Right renal cortex interstitium (tissue), 3 donors: ENCODE results near the gene ANO4. TPM values are rescaled to one million over a fixed set of nuclear protein-coding genes. Genes with fewer than 3 reads are reported as not detected.
"Not testable (repeated sequence)": the region's sequence is repeated elsewhere in the genome, so short reads cannot be mapped to it uniquely, and the experiment has no call there.

Source experiments
- DNase-seq, 3 donors: peaks; one replicate each; pipeline ENCODE4 v3.0.0-alpha.2; 2013; ENCODE audit warnings: low read depth in 3 of 3, low spot score in 2 of 3
- polyA plus RNA-seq, 3 donors: library from polyadenylated mRNA; unstranded; fragments of 120-200 nt; gene quantifications; one replicate each; pipeline ENCODE4 v1.2.1, GENCODE V29; 2013; ENCODE audit not compliant: insufficient read length in 3 of 3

ANO4 gene
- polyA plus RNA-seq, 3 donors: 0.54 to 1.1 (median 0.92) TPM

- no peak for DNase-seq
Observed at GRCh38 chr12:101068836-101069235, 274.3 kb downstream of the ANO4 start.

GRCh38 chr12:101074940-101075680, 280.5 kb downstream of the ANO4 start:
- no peak for DNase-seq

DNA sequence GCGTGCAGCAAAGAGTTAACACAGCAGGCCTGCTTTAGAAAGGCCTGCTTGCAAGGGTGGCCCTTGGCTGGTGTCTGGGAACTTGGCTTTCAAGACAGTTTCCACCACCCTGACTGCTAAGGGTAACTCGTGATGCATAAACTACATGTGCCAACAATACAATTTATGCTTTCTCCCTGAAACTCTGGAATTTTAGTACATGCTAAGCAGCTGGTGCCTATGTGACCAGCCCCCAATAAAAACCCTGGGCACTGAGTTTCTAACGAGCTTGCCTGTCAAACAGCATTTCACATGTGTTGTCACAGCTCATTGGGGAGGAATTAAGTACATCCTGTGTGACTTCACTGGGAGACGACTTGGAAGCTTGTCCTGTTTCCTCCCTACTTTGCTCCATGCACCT, 282.3 kb downstream of the ANO4 start:
- DNase-seq: peak in 1 of 3 donors; percentile 52

DNA sequence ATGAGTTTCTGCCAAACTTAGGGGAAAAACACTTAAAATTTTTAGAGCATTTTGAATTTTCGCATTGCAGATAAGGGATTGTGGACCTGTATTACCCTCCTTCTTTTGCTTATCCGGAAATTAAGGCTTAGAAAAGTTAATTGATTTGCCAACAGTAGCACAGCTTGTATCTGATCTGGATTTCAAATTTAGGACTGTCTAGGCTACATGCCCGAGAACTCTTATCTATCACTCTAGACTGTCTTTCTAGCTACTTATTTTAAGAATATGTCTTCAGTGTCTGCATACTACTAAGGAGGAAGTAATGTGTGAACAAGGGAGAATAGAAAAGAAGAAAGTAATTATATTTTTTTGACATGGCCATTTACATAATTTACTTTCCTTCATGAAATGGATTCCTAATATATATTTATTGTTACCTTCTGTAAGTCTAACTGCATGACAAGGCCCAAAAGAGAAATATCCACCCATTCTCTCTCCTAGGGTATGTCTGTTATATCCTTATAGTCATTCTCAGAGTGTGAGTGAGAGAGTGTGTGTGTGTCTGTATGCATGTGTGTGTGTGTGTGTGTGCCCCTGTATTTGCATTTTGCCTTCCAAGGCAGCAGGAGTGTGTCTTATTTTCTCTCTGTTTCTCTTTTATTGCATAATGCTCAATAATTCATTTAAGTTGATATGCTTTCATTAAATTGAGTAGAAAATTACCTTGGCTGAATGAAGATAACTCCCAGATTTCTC, 283.4 kb downstream of the ANO4 start:
- no peak for DNase-seq

DNA sequence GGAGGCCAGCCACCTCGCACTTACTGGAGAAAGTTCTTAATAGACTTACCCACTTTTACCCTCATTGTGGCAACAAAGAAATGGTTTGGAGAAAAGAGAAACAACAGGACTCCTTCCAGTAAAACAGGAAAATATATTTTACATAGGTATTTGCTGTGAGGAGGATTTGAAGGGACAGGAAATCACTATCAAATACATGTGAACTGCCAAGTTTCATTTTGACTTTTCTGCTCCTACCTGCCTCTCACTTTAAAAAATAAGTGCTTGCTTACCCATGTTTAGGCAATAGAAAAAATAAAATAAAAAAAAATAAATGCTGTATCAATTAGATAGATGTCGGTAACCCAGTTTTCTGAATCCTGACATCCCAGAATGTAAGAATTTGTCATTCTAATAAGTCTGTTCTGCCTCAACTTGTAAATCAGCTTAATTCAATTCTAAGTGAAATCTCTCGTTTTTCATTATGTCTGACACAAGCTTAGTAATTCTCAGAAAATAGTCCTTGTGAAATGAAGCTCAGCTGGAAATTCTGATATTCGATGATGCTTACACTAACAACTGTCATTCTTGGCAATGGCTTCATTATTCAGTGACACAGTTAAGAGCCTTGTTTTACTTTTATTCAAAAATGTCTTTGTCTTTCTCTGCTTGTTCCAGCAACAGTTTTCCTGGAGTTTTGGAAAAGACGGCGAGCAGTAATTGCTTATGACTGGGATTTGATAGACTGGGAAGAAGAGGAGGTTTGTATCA, 284.1 kb downstream of the ANO4 start:
- no peak for DNase-seq

- no peak for DNase-seq
Observed at GRCh38 chr12:101082706-101083105, 288.1 kb downstream of the ANO4 start.

DNA sequence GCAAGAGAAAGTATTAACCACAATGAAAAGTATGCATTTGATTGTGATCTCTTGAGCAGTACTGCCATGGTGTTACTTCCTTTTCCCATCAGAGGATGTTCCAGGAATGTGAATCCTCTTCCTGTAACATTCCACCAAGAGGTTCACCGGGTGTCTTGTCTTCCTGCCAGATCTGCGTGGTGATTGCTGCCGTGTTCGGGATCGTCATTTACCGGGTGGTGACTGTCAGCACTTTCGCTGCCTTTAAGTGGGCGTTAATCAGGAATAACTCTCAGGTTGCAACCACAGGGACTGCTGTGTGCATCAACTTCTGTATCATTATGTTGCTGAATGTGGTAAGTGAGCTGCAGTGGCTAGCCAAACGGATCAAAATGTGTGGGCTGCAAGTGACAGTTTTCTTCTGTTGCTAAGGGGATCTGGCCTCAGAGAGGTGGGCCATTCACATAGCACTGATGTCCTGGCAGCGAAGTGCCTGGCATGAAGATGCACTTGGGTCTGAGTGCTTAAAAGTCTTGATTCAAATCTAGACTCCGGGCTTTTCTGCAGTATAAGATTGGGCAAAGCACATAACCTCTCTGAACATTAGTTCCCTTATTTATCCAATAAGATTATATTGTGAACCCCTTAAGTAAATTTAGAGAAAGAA, 292.0 kb downstream of the ANO4 start:
- DNase-seq: no peak

- no peak for DNase-seq
Observed at GRCh38 chr12:101087920-101088319, 293.3 kb downstream of the ANO4 start.

- no peak for DNase-seq
Observed at GRCh38 chr12:101089271-101089670, 294.7 kb downstream of the ANO4 start.

GRCh38 chr12:101090222-101090621, 295.6 kb downstream of the ANO4 start:
- DNase-seq: not testable (repeated sequence)

DNA sequence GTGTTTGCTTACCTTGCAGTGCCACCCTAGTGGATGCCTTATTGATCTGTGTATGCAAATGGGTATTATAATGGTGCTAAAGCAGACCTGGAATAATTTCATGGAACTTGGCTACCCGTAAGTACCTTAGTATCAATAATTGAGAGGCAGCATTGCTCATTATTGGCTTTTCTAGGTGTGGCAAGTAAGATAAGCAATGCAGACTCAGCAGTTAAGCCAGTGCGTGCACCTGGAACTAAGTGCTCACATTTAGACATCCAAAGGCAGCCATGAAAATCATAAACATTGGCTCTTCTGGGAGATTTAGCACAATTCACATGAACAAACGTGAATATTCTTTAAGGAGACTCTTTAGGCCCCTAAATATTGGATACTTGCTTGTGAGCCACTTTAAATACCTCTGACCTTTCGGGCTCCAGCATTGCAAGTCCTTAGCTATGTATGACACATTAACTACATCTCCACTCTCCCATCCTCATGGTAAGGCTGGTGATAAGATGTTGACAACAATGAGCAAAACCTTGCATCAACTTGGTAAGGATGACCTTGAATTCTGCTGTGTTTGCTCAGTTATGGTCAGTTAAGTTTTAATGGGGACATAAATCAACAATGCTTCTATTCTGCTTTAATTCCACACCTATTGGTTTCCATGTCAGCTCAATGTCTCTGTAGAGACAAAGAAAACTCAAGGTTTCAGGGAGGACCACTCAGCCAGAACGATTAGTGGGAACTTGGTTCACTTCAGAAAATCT, 303.4 kb downstream of the ANO4 start:
- peak in 1 of 3 donors; percentile 77 for DNase-seq

DNA sequence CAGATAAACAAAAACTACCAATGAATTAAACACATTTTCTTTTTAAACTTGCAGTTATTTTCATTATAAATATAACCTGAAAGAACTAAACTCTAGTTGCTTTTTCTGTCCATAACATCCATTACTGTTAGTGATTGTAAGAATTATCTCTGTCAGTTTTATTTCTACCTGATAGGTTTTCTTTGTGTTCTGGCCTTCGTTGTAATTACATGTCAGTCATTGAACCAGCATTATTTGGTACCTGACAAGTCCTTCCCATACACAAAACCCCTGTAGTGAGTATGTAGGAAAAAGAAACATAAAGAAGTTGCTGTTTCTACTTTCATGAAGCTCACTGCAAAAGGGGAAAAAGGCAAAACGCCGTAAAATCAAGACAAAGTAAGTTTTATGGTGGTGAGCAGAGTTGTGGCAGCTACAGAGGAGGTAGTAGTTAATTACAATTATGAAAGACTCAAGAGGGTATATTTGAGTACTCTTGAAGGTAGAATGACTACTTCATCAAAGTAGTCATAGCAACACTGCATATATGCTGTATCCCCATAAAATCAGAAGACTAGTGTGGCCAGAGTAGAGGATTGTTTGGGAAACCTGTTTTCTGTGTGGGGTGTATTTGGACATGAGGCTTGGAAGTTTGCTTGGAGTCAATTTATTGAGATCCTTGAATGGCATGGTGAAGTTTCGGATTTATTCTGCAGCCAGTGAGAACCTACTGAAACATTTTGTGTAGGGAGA, 312.6 kb downstream of the ANO4 start:
- DNase-seq: no peak

GRCh38 chr12:101108130-101108529, 313.6 kb downstream of the ANO4 start:
- no peak for DNase-seq

DNA sequence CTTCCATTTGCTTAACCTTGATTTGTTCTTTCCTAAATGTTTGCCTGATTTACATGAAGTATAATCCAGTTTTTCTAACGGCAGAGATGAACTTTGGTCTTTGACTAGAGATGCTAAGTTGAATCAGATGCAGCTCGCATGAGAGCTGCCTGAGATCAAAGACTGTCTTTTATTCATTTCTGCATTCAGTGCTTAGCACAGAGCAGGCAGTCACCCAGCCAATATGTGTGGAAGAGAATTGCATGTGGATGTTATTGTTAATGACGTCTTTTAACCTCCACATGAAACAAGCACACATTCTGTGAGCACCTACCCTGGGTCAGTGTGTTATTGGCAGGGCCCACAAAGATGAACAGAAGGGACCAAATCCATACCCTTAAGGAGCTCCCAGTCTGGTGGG, 316.3 kb downstream of the ANO4 start:
- no peak for DNase-seq

DNA sequence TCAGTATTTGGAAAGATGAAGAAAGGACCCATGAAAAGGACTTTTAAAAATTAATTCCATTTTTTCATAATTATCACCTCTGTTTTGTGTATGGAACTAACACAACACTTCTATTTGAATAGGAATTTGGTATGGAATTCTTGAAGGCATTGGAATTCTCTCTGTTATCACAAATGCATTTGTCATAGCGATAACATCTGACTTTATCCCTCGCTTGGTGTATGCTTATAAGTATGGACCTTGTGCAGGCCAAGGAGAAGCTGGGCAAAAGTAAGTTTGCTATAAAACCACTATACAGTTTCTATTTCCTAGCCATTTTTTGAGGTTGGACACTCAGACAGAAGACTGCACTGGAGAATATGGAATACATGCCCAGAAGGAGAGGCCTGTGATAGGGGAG, 316.9 kb downstream of the ANO4 start:
- DNase-seq: no peak

- no peak for DNase-seq
Observed at GRCh38 chr12:101115326-101115725, 320.8 kb downstream of the ANO4 start.

DNA sequence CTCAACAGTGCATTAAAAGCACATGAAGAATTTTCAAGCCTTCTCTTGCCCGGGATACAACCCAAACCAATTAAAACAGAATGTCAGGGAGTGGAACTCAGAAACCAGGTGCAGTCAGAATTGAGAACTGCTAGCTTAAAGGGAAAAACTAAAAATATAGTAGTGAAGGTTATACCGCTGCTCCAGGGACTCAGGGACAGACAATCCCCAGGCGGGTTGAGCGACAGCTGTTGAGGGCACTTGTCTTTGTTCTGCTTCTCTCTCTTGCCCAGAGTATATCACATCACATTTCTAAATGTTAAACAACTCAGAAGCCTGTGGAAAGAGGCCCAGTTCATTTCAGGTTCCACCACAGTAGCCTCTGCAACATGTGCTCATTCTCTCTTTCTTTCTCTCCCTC, 322.3 kb downstream of the ANO4 start:
- DNase-seq: no peak

DNA sequence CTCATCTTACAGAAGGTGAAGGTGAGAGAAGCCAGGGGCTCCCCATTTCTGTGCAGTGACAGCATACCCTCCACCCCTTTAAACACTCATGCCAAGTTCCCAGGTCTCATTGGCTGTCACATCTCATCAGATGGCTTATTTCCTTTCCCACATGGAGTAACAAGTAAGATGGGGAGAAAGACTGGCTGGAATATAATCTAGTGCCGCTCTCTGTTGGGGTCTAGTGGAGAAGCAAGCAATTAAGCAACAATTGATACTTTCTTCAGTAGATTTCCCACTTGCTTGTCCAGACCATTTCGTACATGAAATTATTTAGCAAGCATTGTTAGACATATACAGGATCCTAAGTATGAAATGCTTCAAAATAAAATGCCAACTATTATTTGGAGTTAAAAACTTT, 323.3 kb downstream of the ANO4 start:
- DNase-seq: no peak

DNA sequence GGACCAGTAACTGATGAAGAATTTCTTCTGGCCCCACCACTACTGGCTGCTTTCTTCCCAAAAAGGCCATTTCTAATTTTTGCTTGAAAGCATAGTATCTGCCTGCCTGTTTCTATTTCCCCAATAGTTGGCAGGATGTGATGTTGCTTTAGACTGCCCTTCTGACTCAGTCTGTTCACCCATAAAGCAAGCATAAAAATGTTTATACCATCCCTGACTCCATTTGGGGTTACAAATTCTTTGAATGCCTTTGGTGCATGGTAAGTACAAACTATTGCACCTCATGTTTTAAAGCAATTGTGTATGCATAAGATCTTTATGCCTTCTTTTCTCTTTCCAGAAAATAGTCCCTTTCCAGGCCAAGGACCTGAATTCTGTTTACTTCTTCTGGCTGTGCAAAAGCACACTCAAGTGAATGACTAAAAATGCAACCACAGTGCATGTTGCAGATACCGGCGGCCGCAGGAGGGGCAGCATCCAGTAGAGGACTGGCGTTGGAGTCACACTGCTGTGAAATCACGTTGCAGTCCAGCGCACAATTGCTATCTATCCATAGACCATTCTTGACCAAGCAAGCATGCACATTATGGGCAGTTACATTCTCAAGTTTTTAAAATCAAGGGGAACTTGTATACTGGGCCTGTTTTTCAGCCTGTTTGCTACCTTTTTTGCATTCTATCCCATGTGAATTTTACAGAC, 333.1 kb downstream of the ANO4 start:
- DNase-seq: peak in 1 of 3 donors; percentile 4
